OCI-LY1 (cell line): ENCODE results near the gene TMEM235.

Experiments used
- H2AFZ ChIP-seq: fragments of 200-600 bp; sonication (generic), shearing (Covaris generic); 2 replicates; pipeline ENCODE4 v1.6.0; 2014; ENCODE audit warnings: antibody characterized with exemption, mild to moderate bottlenecking, low read length
- H3F3A ChIP-seq: fragments of 200-600 bp; sonication (generic), shearing (Covaris generic); 2 replicates; pipeline ENCODE4 v1.6.0; 2014; ENCODE audit warnings: mild to moderate bottlenecking, antibody characterized with exemption, low read length, moderate library complexity; ENCODE audit not compliant: insufficient read depth
- H3K27ac ChIP-seq: fragments of 200-600 bp; sonication (generic); 2 replicates; pipeline ENCODE4 v1.5.1; 2014; ENCODE audit warnings: low read length, mixed run types, mild to moderate bottlenecking, low read depth; ENCODE audit not compliant: poor library complexity, severe bottlenecking
- H3K27me3 ChIP-seq: fragments of 200-600 bp; sonication (generic); 2 replicates; pipeline ENCODE4 v1.6.0; 2014; ENCODE audit warnings: antibody characterized with exemption, mild to moderate bottlenecking, low read length, moderate library complexity; ENCODE audit not compliant: insufficient read depth
- H3K36me3 ChIP-seq: fragments of 200-600 bp; sonication (generic); 2 replicates; pipeline ENCODE4 v1.6.1; 2014; ENCODE audit warnings: mild to moderate bottlenecking, antibody characterized with exemption, low read length, moderate library complexity, mixed read lengths; ENCODE audit not compliant: insufficient read depth
- H3K4me1 ChIP-seq: fragments of 200-600 bp; sonication (generic); 2 replicates; pipeline ENCODE4 v1.5.1; 2014; ENCODE audit warnings: mild to moderate bottlenecking, low read length, moderate library complexity; ENCODE audit not compliant: insufficient read depth, severe bottlenecking
- H3K4me2 ChIP-seq: fragments of 200-600 bp; sonication (generic), shearing (Covaris generic); 2 replicates; pipeline ENCODE4 v1.6.1; 2014; ENCODE audit warnings: low read length
- H3K4me3 ChIP-seq: fragments of 200-600 bp; sonication (generic); 2 replicates; pipeline ENCODE4 v1.5.1; 2014; ENCODE audit warnings: low read length, low read depth, mild to moderate bottlenecking, mixed read lengths; ENCODE audit not compliant: poor library complexity, severe bottlenecking
- H3K79me2 ChIP-seq: fragments of 200-600 bp; shearing (Covaris generic); 2 replicates; pipeline ENCODE4 v1.6.1; 2016; ENCODE audit warnings: mixed run types, low read length, mixed read lengths; ENCODE audit not compliant: insufficient read depth
- H3K9ac ChIP-seq: fragments of 200-600 bp; sonication (generic), shearing (Covaris generic); 2 replicates; pipeline ENCODE4 v1.6.1; 2014; ENCODE audit warnings: mild to moderate bottlenecking, low read length, mixed read lengths
- H3K9me2 ChIP-seq: fragments of 200-600 bp; sonication (generic), shearing (Covaris generic); 2 replicates; pipeline ENCODE4 v1.6.1; 2014; ENCODE audit warnings: low read depth, mild to moderate bottlenecking, low read length, mixed read lengths
- H3K9me3 ChIP-seq: fragments of 200-600 bp; shearing (Covaris generic); 2 replicates; pipeline ENCODE4 v1.6.1; 2014; ENCODE audit warnings: low read length, mixed read lengths
- H4K20me1 ChIP-seq: fragments of 200-600 bp; sonication (generic), shearing (Covaris generic); 2 replicates; pipeline ENCODE4 v1.6.0; 2016; ENCODE audit warnings: mild to moderate bottlenecking, low read length; ENCODE audit not compliant: insufficient read depth
- CTCF ChIP-seq: fragments of 200-600 bp; sonication (generic), shearing (Covaris generic); IDR thresholded peaks from 2 replicates; pipeline ENCODE4 v1.5.1; 2017; ENCODE audit warnings: mild to moderate bottlenecking, antibody characterized with exemption, low read length, moderate library complexity, mixed read lengths
- EZH2 ChIP-seq: fragments of 200-600 bp; sonication (generic), shearing (Covaris generic); IDR thresholded peaks from 2 replicates; pipeline ENCODE4 v1.8.0; 2017; ENCODE audit warnings: borderline replicate concordance, mixed run types, mild to moderate bottlenecking, antibody characterized with exemption, low read length, moderate library complexity, mixed read lengths

Gene TMEM235

GRCh38 chr17:78249818-78250806 is 18.7 kb downstream of the TMEM235 start:
- Histone ChIP-seq H3K79me2 (no peaks in the 10 kb centered on the region), H3K9me2 (no peaks in the 10 kb centered on the region), H3K9ac (no peak overlapping the region), H3F3A (no peaks in the 10 kb centered on the region), H3K4me3 (no peak overlapping the region), H3K27ac (no peak overlapping the region), H3K36me3 (no peaks in the 10 kb centered on the region), H4K20me1 (no peaks in the 10 kb centered on the region), H3K4me1 (peaks cover 40% of the 10 kb centered on the region), H2AFZ (no peak overlapping the region), H3K4me2 (peak overlapping the region; percentile 8; the same call in 1 of the 2 replicates), H3K9me3 (no peaks in the 10 kb centered on the region), H3K27me3 (no peaks in the 10 kb centered on the region)
- TF ChIP-seq CTCF (no peak), EZH2 (no peak)

GRCh38 chr17:78250891-78251772 is 19.7 kb downstream of the TMEM235 start:
- Histone ChIP-seq H3K27ac (peak overlapping the region; percentile 75), H3K4me3 (no peak overlapping the region), H3K4me1 (peaks cover 40% of the 10 kb centered on the region)

More at GRCh38 chr17:78250891-78251772, 19.7 kb downstream of the TMEM235 start:
- Histone ChIP-seq H3K36me3 (no peaks in the 10 kb centered on the region), H3K9ac (no peak overlapping the region; the same call in 1 of the 2 replicates), H2AFZ (no peak overlapping the region), H3K9me3 (no peaks in the 10 kb centered on the region), H3F3A (no peaks in the 10 kb centered on the region), H3K27me3 (no peaks in the 10 kb centered on the region), H3K9me2 (no peaks in the 10 kb centered on the region), H4K20me1 (no peaks in the 10 kb centered on the region), H3K79me2 (no peaks in the 10 kb centered on the region), H3K4me2 (peak overlapping the region; percentile 34)
- TF ChIP-seq EZH2, result no peak
- TF ChIP-seq CTCF, result peak; percentile 99
